ENCODE results near the gene POPDC2.

The POPDC2 gene

GRCh38 chr3:119669906-119670570 lies 9.6 kb upstream of the POPDC2 start:
- DNase-seq, result no peak

DNA sequence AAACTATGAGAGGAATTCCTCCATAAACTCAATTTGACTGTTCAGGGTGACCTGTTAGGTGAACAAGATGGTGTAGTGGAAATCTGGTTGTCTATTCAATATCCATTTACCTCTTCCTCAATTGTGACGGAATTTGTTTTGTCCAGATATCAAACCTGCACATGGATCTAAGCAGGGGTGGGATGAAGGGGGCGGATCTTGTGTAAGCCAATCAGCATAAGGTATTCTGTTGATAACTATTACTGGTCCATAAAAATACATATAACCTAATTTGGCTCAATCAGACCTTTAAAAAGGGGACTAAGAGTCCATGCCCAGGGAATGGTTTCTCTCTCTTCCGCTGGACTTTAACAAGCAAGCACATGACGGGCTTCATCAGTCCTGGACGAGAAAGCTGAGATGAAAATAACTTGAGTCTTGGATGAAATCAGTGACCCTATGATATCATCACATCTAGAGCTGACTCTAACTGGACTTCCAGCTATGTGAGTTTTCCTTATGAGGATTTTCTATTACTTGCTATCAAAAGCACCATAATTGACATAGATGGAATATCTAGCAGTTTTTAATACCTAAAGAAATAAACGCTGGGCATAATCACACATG lies 5.7 kb upstream of the POPDC2 start:
- DNase-seq, result no peak

DNA sequence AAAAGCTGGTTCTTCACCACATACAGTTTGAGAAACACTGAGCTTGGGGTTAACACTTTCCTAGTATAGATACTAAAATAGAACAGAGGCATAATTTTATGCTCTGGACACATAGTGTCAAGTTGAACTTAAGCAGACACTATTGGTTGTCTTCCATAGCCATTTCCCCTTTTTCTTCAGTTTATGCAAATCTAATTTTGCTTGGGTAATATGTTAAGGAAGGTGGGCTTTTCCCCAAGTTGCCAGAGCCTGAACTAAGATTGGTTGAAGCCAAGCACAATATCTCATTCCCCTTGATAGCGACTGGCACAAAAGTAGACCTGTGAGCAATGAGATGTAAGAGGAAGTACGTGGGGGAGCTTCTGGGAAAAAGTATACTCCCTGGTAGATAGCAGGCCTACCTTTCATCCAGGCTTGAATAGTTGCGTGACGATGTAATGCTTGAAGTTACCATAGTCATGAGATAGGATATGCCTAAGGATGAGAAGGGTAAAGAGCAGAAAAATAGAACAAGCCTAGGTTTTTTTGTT lies 4.5 kb upstream of the POPDC2 start:
- no peak for DNase-seq

- DNase-seq, result no peak
Observed at GRCh38 chr3:119664370-119664769, 4.0 kb upstream of the POPDC2 start.

DNA sequence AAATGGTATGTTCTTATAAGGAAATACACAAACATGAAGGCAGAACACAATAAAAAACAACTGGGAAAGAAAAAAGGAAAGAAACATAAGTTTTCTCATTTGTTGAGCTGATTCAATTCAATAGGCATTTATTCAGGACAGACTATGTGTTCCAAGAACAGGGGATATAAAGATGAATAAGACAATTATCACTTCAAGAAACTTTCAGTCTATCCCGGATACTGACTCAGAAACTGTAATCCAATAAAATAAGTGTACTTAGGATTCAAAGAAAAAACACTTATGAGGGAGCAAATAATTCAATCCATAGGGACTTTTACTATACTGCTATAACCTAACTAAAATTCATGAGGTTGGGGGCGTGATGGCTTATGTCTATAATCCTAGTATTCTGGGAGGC lies 3.5 kb upstream of the POPDC2 start:
- DNase-seq, result no peak

GRCh38 chr3:119662604-119663373 lies 2.4 kb upstream of the POPDC2 start:
- no peak for DNase-seq

DNA sequence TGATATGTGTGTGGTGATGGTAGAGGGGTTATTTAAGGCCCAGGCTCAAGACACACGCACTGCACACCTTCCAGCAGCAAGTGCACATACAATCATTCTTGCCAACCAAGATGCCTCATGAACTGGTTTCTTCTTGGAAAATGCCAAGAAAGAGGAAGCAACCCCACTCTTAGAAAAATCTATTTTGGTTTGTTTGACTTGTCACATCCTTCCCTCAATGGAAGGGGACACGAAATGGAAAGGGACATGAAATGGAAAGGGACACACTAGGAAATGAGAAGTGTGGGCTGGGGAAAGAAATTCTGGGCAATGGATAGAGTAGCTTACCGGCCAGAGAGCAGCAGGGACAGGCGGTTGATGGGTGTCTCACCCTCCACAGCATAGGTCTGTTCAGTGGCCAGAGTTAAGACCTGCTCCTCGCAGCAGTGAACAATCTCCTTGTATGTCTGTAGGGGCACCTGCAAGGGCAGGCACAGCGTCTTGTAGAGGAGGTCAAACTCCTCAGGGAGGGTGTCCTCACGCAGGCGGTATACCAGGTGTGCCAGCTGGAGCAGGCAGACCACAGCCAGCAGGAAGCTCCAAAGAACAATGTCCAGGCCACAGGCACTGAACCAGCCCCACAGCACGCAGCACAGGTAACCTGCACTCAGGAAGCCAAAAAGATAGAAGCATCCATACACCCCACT lies 640 bp downstream of the POPDC2 start:
- DNase-seq, result no peak

- DNase-seq, result no peak
Observed at GRCh38 chr3:119658994-119659393, 1.4 kb downstream of the POPDC2 start.

GRCh38 chr3:119657887-119658702 lies 2.3 kb downstream of the POPDC2 start:
- no peak for DNase-seq

DNA sequence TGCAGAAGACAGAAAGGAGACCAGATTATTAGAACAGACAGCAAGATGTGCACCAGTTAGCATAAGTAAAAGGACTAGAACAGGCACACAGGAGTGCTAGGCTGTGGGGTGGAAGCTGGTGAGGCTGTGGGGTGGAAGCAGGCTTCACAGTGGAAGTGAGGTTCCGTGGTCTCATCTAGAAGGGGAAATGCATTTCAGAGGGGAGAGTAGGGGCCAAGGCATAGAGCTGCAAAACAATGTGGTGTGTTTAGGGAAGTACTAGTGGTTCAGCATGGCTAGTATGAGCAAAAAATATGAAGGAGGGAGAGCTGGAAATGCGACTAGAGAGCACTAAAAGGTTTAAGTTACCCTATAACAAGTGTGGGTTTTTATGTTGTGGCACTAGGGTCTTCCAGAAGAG lies 6.5 kb downstream of the POPDC2 start:
- DNase-seq, result no peak

GRCh38 chr3:119652306-119653033 lies 7.9 kb downstream of the POPDC2 start:
- no peak for DNase-seq

- no peak for DNase-seq
Observed at GRCh38 chr3:119649761-119650160, 10.6 kb downstream of the POPDC2 start.

DNA sequence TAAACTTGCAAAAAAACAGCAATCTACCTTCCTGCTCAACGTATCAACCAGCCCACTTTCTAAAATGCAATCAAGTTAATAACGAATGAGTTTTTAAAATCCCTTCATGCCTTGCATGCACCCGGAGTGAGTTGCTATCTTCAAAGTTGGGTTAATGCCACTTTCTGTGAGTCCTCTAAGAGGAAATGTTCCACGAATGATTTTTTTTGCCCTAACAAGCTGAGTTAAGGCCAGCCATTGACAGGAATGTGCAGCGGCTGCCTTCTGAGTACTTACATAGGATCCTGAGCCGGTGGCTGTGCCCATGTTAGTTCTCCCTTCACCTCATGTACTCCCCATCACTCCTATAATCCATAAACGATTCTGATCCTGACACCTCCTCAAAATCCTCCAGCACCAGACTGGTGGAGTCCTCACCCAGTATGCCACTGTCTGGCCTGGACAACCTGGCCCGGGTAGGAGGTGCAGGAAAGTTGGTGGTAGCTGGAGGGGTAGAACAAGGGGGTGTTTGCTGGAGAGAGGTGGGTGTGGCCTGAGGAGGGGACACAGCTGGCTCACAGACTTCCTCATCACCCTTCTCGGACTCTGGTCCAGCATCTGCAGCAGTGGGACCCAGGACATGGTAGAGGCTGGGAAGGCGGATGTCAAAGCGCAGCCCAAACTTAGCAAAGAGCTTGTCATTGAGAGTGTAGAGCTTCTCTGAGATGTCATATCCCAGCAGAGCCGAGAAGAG lies 12.4 kb downstream of the POPDC2 start:
- DNase-seq, result no peak

GRCh38 chr3:119647171-119647570 lies 13.2 kb downstream of the POPDC2 start:
- no peak for DNase-seq

GRCh38 chr3:119645813-119646212 lies 14.6 kb downstream of the POPDC2 start:
- DNase-seq, result no peak

DNA sequence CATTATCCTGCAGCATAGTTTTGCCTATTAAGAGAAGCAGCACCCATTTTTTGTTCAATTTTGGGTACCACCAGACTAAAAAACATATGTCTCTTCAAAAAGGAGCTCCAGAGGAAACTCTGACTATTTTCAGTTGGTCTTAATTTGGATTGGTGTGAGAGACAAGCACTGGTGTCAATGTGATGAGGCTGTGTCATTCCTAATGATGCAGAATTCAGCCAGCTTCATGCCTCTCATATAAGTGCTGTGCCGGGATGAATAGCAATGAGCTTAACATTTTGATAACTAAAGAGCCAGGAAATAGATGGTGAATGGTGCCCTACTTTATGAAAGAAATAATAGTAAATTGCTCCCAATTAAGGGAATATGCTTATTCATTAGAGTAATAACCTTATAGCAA lies 15.9 kb downstream of the POPDC2 start:
- DNase-seq, result no peak

DNA sequence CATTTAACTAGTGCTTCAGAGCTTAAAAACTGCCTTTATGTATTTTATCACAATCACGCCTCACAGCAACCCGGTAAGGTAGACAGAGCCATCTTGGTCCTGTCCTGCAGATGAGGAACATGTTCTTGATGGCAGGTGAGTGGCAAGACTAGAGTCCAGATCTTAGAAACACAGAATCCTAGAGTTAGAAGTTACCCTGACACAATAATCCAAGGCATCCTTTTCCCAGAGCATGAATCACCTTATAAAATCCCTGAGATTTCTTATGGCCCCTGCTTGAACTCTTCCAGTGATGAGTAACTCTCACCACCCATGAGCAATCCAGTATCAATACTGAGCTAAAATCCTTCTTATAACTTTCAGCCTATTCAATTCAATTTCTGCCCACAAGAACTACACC lies 16.9 kb downstream of the POPDC2 start:
- no peak for DNase-seq

GRCh38 chr3:119642746-119643473 lies 17.5 kb downstream of the POPDC2 start:
- peak; percentile 44 for DNase-seq

- DNase-seq, result no peak
Observed at GRCh38 chr3:119641416-119641815, 19.0 kb downstream of the POPDC2 start.

Data from activated CD4-positive, alpha-beta T cell treated with anti-CD3 and anti-CD28 coated beads, Interleukin-2, Interleukin-6, amounts not matched to agents 100 ng/mL and 50 ng/mL, durations not matched to agents 16 hours and 8 hours (primary cell).